Upper lobe of left lung (tissue), 6 donors: ENCODE data around the gene GALNT2. TPM values are rescaled to one million over a fixed set of nuclear protein-coding genes. Genes with fewer than 3 reads are reported as not detected.

Experiments used
- ATAC-seq, 2 donors: fragments of 200-7000 bp; cut with Tn5 transposase; one replicate each; pipeline ENCODE4 v1.9.1; 2022; ENCODE audit warnings: mild to moderate bottlenecking in 2 of 2, moderate library complexity in 2 of 2; ENCODE audit not compliant: low FRiP score in 2 of 2
- DNase-seq, 2 donors: peaks; one replicate each; pipeline ENCODE4 v3.0.0-alpha.2; 2019 to 2020
- H3K27ac ChIP-seq, 4 donors: fragments of 200-600 bp; sonication (generic); one replicate each; pipeline ENCODE4 v1.5.1; 2016 to 2019
- H3K27me3 ChIP-seq, 4 donors: fragments of 200-600 bp; sonication (generic); one replicate each; pipeline ENCODE4 v1.5.1; 2017 to 2019
- H3K36me3 ChIP-seq, 4 donors: fragments of 200-600 bp; sonication (generic); one replicate each; pipeline ENCODE4 v1.5.1; 2016 to 2019
- H3K4me1 ChIP-seq, 4 donors: fragments of 200-600 bp; sonication (generic); one replicate each; pipeline ENCODE4 v1.5.1; 2018 to 2019
- H3K4me3 ChIP-seq, 4 donors: fragments of 200-600 bp; sonication (generic); one replicate each; pipeline ENCODE4 v1.5.1; 2017 to 2019; ENCODE audit warnings: mild to moderate bottlenecking in 2 of 4, moderate library complexity in 1 of 4
- H3K9me3 ChIP-seq, 4 donors: fragments of 200-600 bp; sonication (generic); one replicate each; pipeline ENCODE4 v1.5.1; 2018 to 2019
- CTCF ChIP-seq, 6 experiments: fragments of 450-650 bp in 4 of 6; fragments of 200-600 bp in 2 of 6; sonication (generic) in 2 of 6; IDR thresholded peaks; one replicate each; pipeline ENCODE4 v1.5.1; 2016 to 2019; ENCODE audit warnings: antibody characterized with exemption in 6 of 6
- EP300 ChIP-seq, 4 donors: sonication (generic); formaldehyde crosslinking; IDR thresholded peaks; one replicate each; pipeline ENCODE4 v1.5.1; 2017; ENCODE audit warnings: antibody characterized with exemption in 4 of 4, control low read depth in 2 of 4
- POLR2A ChIP-seq, 4 donors: fragments of 450-650 bp; IDR thresholded peaks; one replicate each; pipeline ENCODE4 v1.5.1; 2016 to 2017; ENCODE audit warnings: antibody characterized with exemption in 4 of 4, mild to moderate bottlenecking in 2 of 4
- POLR2AphosphoS5 ChIP-seq, 2 donors: sonication (generic); formaldehyde crosslinking; IDR thresholded peaks; one replicate each; pipeline ENCODE4 v1.5.1; 2017; ENCODE audit warnings: antibody characterized with exemption in 2 of 2
- WGBS, 2 donors: methylation state at CpG; one replicate each; pipeline ENCODE4 v1.1.5; 2017 to 2018; 5-methylcytosine and 5-hydroxymethylcytosine counted together
- total RNA-seq, 6 donors: library from RNA; depleted of rRNA in 4 of 6; stranded (reverse); fragments of >200 nt in 4 of 6; gene quantifications; one replicate each; pipeline versions ENCODE4 v1.1.0 to v1.2.1, GENCODE V29; 2016 to 2021
- donor health status: DM: no; HTN: no; CAD: no; lungs with moderate emphysema.
- donor health status: DM: no; HTN: yes; CAD: no; lungs with severe emphysema.

GALNT2 gene
- total RNA-seq, 6 donors from 2014 or later: 51.3 to 62.3 (median 56.2) TPM

GRCh38 chr1:230205719-230206198, 138.7 kb downstream of the GALNT2 start:
- Histone ChIP-seq H3K4me3 (no peak overlapping the region), H3K27me3 (no peaks in the 10 kb centered on the region), H3K36me3 (peaks cover 0 to 22% (median 4%) of the 10 kb centered on the region in 4 donors), H3K9me3 (no peaks in the 10 kb centered on the region), H3K27ac (peak overlapping the region; percentile 28 to 78 (median 48)), H3K4me1 (peaks cover 18 to 41% (median 34%) of the 10 kb centered on the region in 4 donors)
- DNase-seq (peak in 1 of 2 donors; percentile 74), ATAC-seq (peak; percentile 29 to 58)
- WGBS, 2 donors: 23 to 44% methylated on average over 2 to 7 of the region's 7 CpGs
- TF ChIP-seq CTCF (IDR thresholded peaks at IDR 0.05) (no peak), EP300 (IDR thresholded peaks at IDR 0.05) (no peak), POLR2A (IDR thresholded peaks at IDR 0.05) (no peak), POLR2AphosphoS5 (IDR thresholded peaks at IDR 0.05) (no peak)

GRCh38 chr1:230206207-230206606, 139.2 kb downstream of the GALNT2 start:
- H3K27ac ChIP-seq: peak overlapping the region; percentile 28 to 78 (median 48)
- WGBS, 2 donors: 98 to 100% methylated on average over 2 of the region's 2 CpGs
- H3K4me1 ChIP-seq: peaks cover 23 to 46% (median 39%) of the 10 kb centered on the region in 4 donors
- no peak overlapping the region for H3K4me3 ChIP-seq
- ATAC-seq (no peak), DNase-seq (no peak)
- TF ChIP-seq EP300 (IDR thresholded peaks at IDR 0.05) (no peak), CTCF (IDR thresholded peaks at IDR 0.05) (no peak), POLR2A (IDR thresholded peaks at IDR 0.05) (no peak), POLR2AphosphoS5 (IDR thresholded peaks at IDR 0.05) (no peak)
- H3K27me3 ChIP-seq: no peaks in the 10 kb centered on the region
- no peaks in the 10 kb centered on the region for H3K9me3 ChIP-seq
- H3K36me3 ChIP-seq: peaks cover 0 to 20% (median 4%) of the 10 kb centered on the region in 4 donors

GRCh38 chr1:230206976-230207375, 139.9 kb downstream of the GALNT2 start:
- Histone ChIP-seq H3K4me3 (no peak overlapping the region), H3K27ac (peak overlapping the region in 2 of 4 donors; percentile 47 to 78), H3K27me3 (no peaks in the 10 kb centered on the region), H3K4me1 (peaks cover 30 to 54% (median 44%) of the 10 kb centered on the region in 4 donors), H3K9me3 (no peaks in the 10 kb centered on the region), H3K36me3 (peaks cover 0 to 17% (median 4%) of the 10 kb centered on the region in 4 donors)
- DNase-seq: no peak
- no peak for TF ChIP-seq EP300 (IDR thresholded peaks at IDR 0.05)
- no peak for TF ChIP-seq CTCF (IDR thresholded peaks at IDR 0.05)
- TF ChIP-seq POLR2A (IDR thresholded peaks at IDR 0.05): no peak
- TF ChIP-seq POLR2AphosphoS5 (IDR thresholded peaks at IDR 0.05): no peak
- ATAC-seq: no peak
- WGBS, 2 donors: 48 to 73% methylated on average over 4 of the region's 4 CpGs

- TF ChIP-seq POLR2A (IDR thresholded peaks at IDR 0.05) (no peak), POLR2AphosphoS5 (IDR thresholded peaks at IDR 0.05) (no peak), EP300 (IDR thresholded peaks at IDR 0.05) (no peak), CTCF (IDR thresholded peaks at IDR 0.05) (no peak)
- Histone ChIP-seq H3K4me1 (peaks cover 33 to 58% (median 46%) of the 10 kb centered on the region in 4 donors), H3K9me3 (no peaks in the 10 kb centered on the region), H3K27me3 (no peaks in the 10 kb centered on the region), H3K27ac (peak overlapping the region in 2 of 4 donors; percentile 47 to 78), H3K4me3 (no peak overlapping the region), H3K36me3 (peaks cover 0 to 17% (median 4%) of the 10 kb centered on the region in 4 donors)
- WGBS, 2 donors: 93% methylated on average over 6 of the region's 6 CpGs
- ATAC-seq (no peak), DNase-seq (no peak)
Observed at GRCh38 chr1:230207598-230207997, 140.6 kb downstream of the GALNT2 start.
